Liver (tissue), 9 donors: Measurements from ENCODE around the gene POFUT1. TPM values are rescaled to one million over a fixed set of nuclear protein-coding genes. Genes with fewer than 3 reads are reported as not detected.

Source experiments
- DNase-seq: peaks from one replicate; pipeline ENCODE4 v3.0.0-alpha.2; 2017; ENCODE audit warnings: low spot score
- H3K27ac ChIP-seq, 2 donors: one replicate each; pipeline ENCODE4 v1.7.0; 2013; ENCODE audit warnings: inconsistent platforms in 2 of 2, low read length in 2 of 2, control low read depth in 1 of 2, low read depth in 1 of 2, mild to moderate bottlenecking in 1 of 2
- H3K27me3 ChIP-seq, 4 donors: one replicate each; pipeline versions ENCODE4 v1.6.1 to v1.7.0; 2013; ENCODE audit warnings: low read length in 3 of 4, inconsistent platforms in 1 of 4, mild to moderate bottlenecking in 1 of 4, moderate library complexity in 1 of 4; ENCODE audit not compliant: control insufficient read depth in 4 of 4, insufficient read depth in 4 of 4
- H3K36me3 ChIP-seq, 4 donors: one replicate each; pipeline versions ENCODE4 v1.6.1 to v1.7.0; 2013; ENCODE audit warnings: low read length in 3 of 4, mild to moderate bottlenecking in 3 of 4, low read depth in 1 of 4, moderate library complexity in 1 of 4; ENCODE audit not compliant: control insufficient read depth in 4 of 4, insufficient read depth in 3 of 4
- H3K4me1 ChIP-seq, 4 donors: one replicate each; pipeline versions ENCODE4 v1.6.1 to v1.7.0; 2013; ENCODE audit warnings: low read length in 3 of 4, mild to moderate bottlenecking in 3 of 4, moderate library complexity in 1 of 4; ENCODE audit not compliant: control insufficient read depth in 4 of 4, insufficient read depth in 4 of 4
- H3K4me3 ChIP-seq, 3 donors: one replicate each; pipeline versions ENCODE4 v1.6.1 to v1.7.0; 2013; ENCODE audit warnings: low read length in 3 of 3, control low read depth in 1 of 3, low read depth in 1 of 3, mild to moderate bottlenecking in 1 of 3
- H3K9ac ChIP-seq, 2 donors: one replicate each; pipeline ENCODE4 v1.7.0; 2013; ENCODE audit warnings: low read length in 2 of 2, mild to moderate bottlenecking in 2 of 2, moderate library complexity in 2 of 2, control low read depth in 1 of 2, low read depth in 1 of 2
- H3K9me3 ChIP-seq, 4 donors: one replicate each; pipeline versions ENCODE4 v1.6.1 to v1.7.0; 2013; ENCODE audit warnings: low read length in 3 of 4; ENCODE audit not compliant: control insufficient read depth in 4 of 4
- ATF3 ChIP-seq: IDR thresholded peaks from 2 replicates; pipeline ENCODE4 v1.6.1; 2016; ENCODE audit warnings: antibody characterized with exemption
- CTCF ChIP-seq: fragments of 150-350 bp; IDR thresholded peaks from 2 replicates; pipeline ENCODE4 v1.5.1; 2017; ENCODE audit warnings: improper control_type of control experiment, low read depth, low read length; ENCODE audit not compliant: missing input control
- EGR1 ChIP-seq, 2 donors: IDR thresholded peaks; 2 replicates each; pipeline ENCODE4 v1.6.1; 2016 to 2018; ENCODE audit warnings: antibody characterized with exemption in 2 of 2, low read depth in 2 of 2
- FOXA1 ChIP-seq: IDR thresholded peaks from 2 replicates; pipeline ENCODE4 v1.6.1; 2016; ENCODE audit warnings: antibody characterized with exemption
- FOXA2 ChIP-seq: IDR thresholded peaks from 2 replicates; pipeline ENCODE4 v1.6.1; 2016; ENCODE audit warnings: antibody characterized with exemption
- GABPA ChIP-seq, 2 donors: IDR thresholded peaks in 1 of 2; conservative IDR thresholded peaks in 1 of 2; 2 replicates each; pipeline ENCODE4 v1.6.1; 2016; ENCODE audit warnings: antibody characterized with exemption in 2 of 2, mild to moderate bottlenecking in 1 of 2, moderate library complexity in 1 of 2
- HNF4A ChIP-seq, 2 donors: conservative IDR thresholded peaks; 2 replicates each; pipeline ENCODE4 v1.6.1; 2016; ENCODE audit warnings: antibody characterized with exemption in 2 of 2, mild to moderate bottlenecking in 2 of 2
- HNF4G ChIP-seq: IDR thresholded peaks from 2 replicates; pipeline ENCODE4 v1.6.1; 2016; ENCODE audit warnings: antibody characterized with exemption
- JUND ChIP-seq, 2 donors: IDR thresholded peaks; 2 replicates each; pipeline ENCODE4 v1.6.1; 2016; ENCODE audit warnings: antibody characterized with exemption in 2 of 2
- NR2F2 ChIP-seq: IDR thresholded peaks from 2 replicates; pipeline ENCODE4 v1.6.1; 2016; ENCODE audit warnings: antibody characterized with exemption
- RAD21 ChIP-seq, 2 donors: IDR thresholded peaks; 2 replicates each; pipeline ENCODE4 v1.6.1; 2016; ENCODE audit warnings: antibody characterized with exemption in 2 of 2, mild to moderate bottlenecking in 2 of 2
- REST ChIP-seq: IDR thresholded peaks from 2 replicates; pipeline ENCODE4 v1.6.1; 2016; ENCODE audit warnings: antibody characterized with exemption, mild to moderate bottlenecking
- RXRA ChIP-seq, 2 donors: IDR thresholded peaks; 2 replicates each; pipeline ENCODE4 v1.6.1; 2017 to 2018; ENCODE audit warnings: antibody characterized with exemption in 2 of 2, mild to moderate bottlenecking in 1 of 2
- SP1 ChIP-seq: IDR thresholded peaks from 2 replicates; pipeline ENCODE4 v1.6.1; 2018; ENCODE audit warnings: antibody characterized with exemption, mild to moderate bottlenecking
- TAF1 ChIP-seq: conservative IDR thresholded peaks from 2 replicates; pipeline ENCODE4 v1.6.1; 2016; ENCODE audit warnings: antibody characterized with exemption, mild to moderate bottlenecking
- YY1 ChIP-seq: IDR thresholded peaks from 2 replicates; pipeline ENCODE4 v1.6.1; 2016; ENCODE audit warnings: antibody characterized with exemption, mild to moderate bottlenecking
- WGBS: extraction: QIAGEN DNeasy Blood & Tissue Kit; methylation state at CpG from one replicate; pipeline ENCODE4 v1.1.7; 2013; 5-methylcytosine and 5-hydroxymethylcytosine counted together
- polyA plus RNA-seq, 2 donors: library from polyadenylated mRNA; stranded (reverse) in 1 of 2; unstranded in 1 of 2; fragments of 200-250 nt in 1 of 2; fragments of >200 nt in 1 of 2; fragmentation: Nextera tagmentation in 1 of 2; extraction: Ambion mirVana in 1 of 2; gene quantifications; one replicate each; pipeline versions ENCODE4 v1.2.1 to v1.2.3, GENCODE V29; 2013 to 2015
- total RNA-seq, 2 donors: library from RNA; depleted of rRNA; stranded (reverse); fragments of >200 nt; gene quantifications; one replicate each; pipeline ENCODE4 v1.2.3, GENCODE V29; 2014
- TF ChIP-seq, protein P1 (sequence below): IDR thresholded peaks from 2 replicates; pipeline ENCODE4 v1.6.1; 2016; ENCODE audit warnings: antibody characterized with exemption
- TF ChIP-seq, protein P2 (sequence below): IDR thresholded peaks from 2 replicates; pipeline ENCODE4 v1.6.1; 2016; ENCODE audit warnings: antibody characterized with exemption
- donor health status: healthy.
- donor health status: healthy.
- donor health status: healthy.
- donor health status: healthy.
- donor health status: healthy.

POFUT1 gene
- total and polyA plus RNA-seq, 4 donors: 14.6 to 43.3 (median 24.8) TPM

DNA sequence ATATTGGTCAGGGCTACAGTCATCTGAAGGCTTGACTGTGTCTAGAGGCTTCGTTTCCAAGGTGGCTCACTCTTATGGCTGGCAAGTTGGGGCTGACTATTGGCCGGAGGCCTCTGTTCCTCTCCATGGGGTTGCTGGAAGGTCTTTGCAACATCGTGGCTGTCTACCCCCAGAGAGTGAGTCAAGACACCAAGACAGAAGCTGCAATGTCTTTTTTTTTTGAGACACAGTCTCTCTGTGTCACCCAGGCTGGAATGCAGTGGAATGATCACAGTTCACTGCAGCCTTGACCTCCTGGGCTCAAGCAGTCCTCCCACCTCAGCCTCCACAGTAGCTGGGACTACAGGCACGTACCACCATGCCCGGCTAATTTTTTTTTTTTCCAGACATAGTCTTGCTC lies 40.4 kb downstream of the POFUT1 start:
- no peak overlapping the region for H3K27ac ChIP-seq
- H3K27me3 ChIP-seq: no peaks in the 10 kb centered on the region
- H3K4me1 ChIP-seq: peaks cover 2 to 15% (median 10%) of the 10 kb centered on the region in 4 donors
- H3K4me3 ChIP-seq: no peak overlapping the region
- 90% methylated on average over 5 of the region's 5 CpGs for WGBS
- no peak for DNase-seq
- H3K9ac ChIP-seq: no peak overlapping the region
- no peaks in the 10 kb centered on the region for H3K36me3 ChIP-seq
- no peaks in the 10 kb centered on the region for H3K9me3 ChIP-seq
- TF ChIP-seq RAD21 (IDR thresholded peaks at IDR 0.05) (no peak), GABPA (IDR thresholded peaks at IDR 0.05 in 1 of 2, conservative IDR thresholded peaks at IDR 0.05 in 1 of 2) (no peak), HNF4A (conservative IDR thresholded peaks at IDR 0.05) (no peak), JUND (IDR thresholded peaks at IDR 0.05) (no peak), SP1 (no peak), NR2F2 (no peak), FOXA2 (no peak), TAF1 (no peak), EGR1 (IDR thresholded peaks at IDR 0.05; ENCODE audit: low read depth in 2 of 2) (no peak), ATF3 (no peak), YY1 (no peak), CTCF (no peak), HNF4G (no peak), RXRA (IDR thresholded peaks at IDR 0.05) (no peak), FOXA1 (no peak)
- TF ChIP-seq, protein P1, sequence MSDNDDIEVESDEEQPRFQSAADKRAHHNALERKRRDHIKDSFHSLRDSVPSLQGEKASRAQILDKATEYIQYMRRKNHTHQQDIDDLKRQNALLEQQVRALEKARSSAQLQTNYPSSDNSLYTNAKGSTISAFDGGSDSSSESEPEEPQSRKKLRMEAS: no peak
- TF ChIP-seq, protein P2, sequence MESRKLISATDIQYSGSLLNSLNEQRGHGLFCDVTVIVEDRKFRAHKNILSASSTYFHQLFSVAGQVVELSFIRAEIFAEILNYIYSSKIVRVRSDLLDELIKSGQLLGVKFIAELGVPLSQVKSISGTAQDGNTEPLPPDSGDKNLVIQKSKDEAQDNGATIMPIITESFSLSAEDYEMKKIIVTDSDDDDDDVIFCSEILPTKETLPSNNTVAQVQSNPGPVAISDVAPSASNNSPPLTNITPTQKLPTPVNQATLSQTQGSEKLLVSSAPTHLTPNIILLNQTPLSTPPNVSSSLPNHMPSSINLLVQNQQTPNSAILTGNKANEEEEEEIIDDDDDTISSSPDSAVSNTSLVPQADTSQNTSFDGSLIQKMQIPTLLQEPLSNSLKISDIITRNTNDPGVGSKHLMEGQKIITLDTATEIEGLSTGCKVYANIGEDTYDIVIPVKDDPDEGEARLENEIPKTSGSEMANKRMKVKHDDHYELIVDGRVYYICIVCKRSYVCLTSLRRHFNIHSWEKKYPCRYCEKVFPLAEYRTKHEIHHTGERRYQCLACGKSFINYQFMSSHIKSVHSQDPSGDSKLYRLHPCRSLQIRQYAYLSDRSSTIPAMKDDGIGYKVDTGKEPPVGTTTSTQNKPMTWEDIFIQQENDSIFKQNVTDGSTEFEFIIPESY: no peak

DNA sequence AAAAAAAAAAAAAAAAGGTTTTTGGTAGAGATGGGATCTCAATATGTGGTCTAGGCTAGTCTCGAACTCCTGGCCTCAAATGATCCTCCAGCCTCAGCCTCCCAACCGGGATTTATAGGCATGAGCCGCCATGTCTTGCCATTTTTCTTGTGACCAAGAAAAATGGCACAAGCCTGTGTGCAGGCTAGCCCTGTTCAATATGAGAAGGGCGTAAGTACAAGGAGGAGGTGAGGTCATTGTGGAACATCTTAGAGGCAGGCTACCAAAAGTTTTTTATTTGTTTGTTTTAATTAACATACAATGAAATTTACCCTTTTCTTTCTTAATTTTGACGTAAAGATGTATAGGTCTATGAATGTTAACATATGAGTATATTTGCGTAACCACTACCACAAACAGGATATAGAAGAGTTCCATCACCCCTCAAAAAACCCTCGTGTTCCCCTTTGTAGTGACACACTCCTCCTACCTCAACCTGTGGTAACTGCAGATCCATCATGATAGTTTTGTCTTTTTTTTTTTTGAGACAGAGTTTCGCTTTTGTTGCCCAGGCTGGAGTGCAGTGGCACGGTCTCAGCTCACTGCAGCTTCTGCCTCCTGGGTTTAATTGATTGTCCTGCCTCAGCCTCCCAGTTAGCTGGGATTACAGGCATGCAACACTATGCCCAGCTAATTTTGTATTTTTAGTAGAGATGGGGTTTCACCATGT lies 41.5 kb downstream of the POFUT1 start:
- Histone ChIP-seq H3K4me3 (no peak overlapping the region), H3K9ac (no peak overlapping the region), H3K9me3 (no peaks in the 10 kb centered on the region), H3K36me3 (no peaks in the 10 kb centered on the region), H3K4me1 (peaks cover 2 to 5% (median 5%) of the 10 kb centered on the region in 4 donors), H3K27ac (no peak overlapping the region), H3K27me3 (no peaks in the 10 kb centered on the region)
- TF ChIP-seq FOXA1: no peak
- no peak for TF ChIP-seq ATF3
- TF ChIP-seq FOXA2: no peak
- no peak for TF ChIP-seq HNF4G
- no peak for TF ChIP-seq SP1
- no peak for TF ChIP-seq CTCF
- TF ChIP-seq REST: no peak
- TF ChIP-seq, protein P2: no peak
- TF ChIP-seq RAD21 (IDR thresholded peaks at IDR 0.05): no peak
- TF ChIP-seq NR2F2: no peak
- no peak for TF ChIP-seq YY1
- no peak for TF ChIP-seq EGR1 (IDR thresholded peaks at IDR 0.05; ENCODE audit: low read depth in 2 of 2)
- no peak for TF ChIP-seq RXRA (IDR thresholded peaks at IDR 0.05)
- TF ChIP-seq TAF1: no peak
- WGBS: 86% methylated on average over 9 of the region's 9 CpGs
- no peak for DNase-seq
